CD4-positive, alpha-beta T cell treated with Interferon alpha-2 for 1 hour (primary cell): ENCODE data around the gene GLDN.

Source experiments
- DNase-seq, 2 donors: peaks; one replicate each; pipeline ENCODE4 v3.0.0-alpha.2; 2020 to 2022

The GLDN gene

GRCh38 chr15:51341366-51342226, at the start of gene GLDN:
TSS of gene GLDN (plus strand) at chr15:51341655. CDS start at chr15:51341685, 30 bp downstream.
- DNase-seq = no peak

DNA sequence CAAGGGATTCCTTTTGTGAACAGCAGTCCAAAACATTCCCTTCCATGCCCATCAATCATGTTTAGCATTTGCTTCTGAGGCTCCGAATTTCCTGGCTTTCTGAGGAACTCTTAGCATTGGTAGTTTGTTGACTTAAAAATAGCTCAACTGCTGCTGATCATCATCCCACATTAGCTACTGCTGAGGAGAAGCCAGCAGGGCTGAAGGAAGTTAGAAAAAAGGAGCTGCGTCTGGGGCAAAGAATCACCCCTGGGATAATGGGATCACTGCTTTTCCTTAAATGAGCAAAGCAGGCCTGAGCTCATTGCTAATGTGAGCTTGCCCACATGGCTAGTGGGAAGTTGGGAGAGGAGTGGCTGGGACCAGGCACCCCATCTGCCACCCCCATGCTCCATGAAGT, 42.8 kb upstream of the GLDN start:
- DNase-seq = no peak

GRCh38 chr15:51299187-51300015, 42.1 kb upstream of the GLDN start:
- DNase-seq = no peak

GRCh38 chr15:51302480-51302879, 39.0 kb upstream of the GLDN start:
- no peak for DNase-seq

- DNase-seq = no peak
Measured at GRCh38 chr15:51303462-51303980, 37.9 kb upstream of the GLDN start.

GRCh38 chr15:51307325-51307724, 34.1 kb upstream of the GLDN start:
- DNase-seq = no peak

GRCh38 chr15:51307811-51308210, 33.6 kb upstream of the GLDN start:
- no peak for DNase-seq

DNA sequence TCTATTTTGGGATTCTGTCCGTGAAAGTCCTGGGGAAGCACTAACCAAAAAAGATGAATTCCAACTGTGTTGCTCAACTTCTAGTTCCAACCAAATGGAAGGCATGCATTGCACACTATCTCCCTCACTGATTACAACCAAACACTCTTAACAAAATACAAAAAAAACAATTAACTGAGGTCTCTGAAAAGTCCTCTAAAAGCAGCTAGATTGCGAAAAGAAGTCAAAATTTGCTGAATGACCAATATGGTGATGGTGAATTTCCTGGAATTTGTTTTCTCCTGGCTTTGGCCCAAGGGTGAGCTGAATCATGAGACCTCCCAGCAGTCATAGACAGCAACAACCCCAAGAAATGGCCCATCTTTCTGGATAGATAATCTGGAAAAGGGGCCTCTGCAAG, 31.4 kb upstream of the GLDN start:
- DNase-seq = no peak

DNA sequence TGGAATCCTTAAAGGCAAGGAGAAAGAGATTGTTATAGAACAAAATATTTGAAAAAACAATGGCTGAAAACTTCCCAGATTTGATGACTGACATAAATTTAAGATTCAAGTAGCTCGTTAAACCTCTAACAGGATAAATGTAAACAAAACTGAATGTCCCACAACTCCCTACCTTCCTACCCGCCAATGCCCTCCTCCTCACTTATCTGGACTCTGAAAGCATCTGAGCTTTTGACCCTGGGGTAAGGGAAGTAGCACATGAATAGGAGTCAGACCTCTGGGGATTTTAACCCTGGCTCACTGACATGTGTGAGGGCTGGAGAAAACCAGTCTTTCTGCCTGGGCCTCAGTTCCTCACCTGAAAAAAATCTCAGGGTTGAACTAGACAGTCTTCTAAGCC, 29.9 kb upstream of the GLDN start:
- no peak for DNase-seq

GRCh38 chr15:51312166-51313073, 29.0 kb upstream of the GLDN start:
- DNase-seq = no peak

GRCh38 chr15:51313074-51313393, 28.4 kb upstream of the GLDN start:
- DNase-seq = no peak

- DNase-seq = no peak
Measured at GRCh38 chr15:51313644-51314280, 27.7 kb upstream of the GLDN start.

DNA sequence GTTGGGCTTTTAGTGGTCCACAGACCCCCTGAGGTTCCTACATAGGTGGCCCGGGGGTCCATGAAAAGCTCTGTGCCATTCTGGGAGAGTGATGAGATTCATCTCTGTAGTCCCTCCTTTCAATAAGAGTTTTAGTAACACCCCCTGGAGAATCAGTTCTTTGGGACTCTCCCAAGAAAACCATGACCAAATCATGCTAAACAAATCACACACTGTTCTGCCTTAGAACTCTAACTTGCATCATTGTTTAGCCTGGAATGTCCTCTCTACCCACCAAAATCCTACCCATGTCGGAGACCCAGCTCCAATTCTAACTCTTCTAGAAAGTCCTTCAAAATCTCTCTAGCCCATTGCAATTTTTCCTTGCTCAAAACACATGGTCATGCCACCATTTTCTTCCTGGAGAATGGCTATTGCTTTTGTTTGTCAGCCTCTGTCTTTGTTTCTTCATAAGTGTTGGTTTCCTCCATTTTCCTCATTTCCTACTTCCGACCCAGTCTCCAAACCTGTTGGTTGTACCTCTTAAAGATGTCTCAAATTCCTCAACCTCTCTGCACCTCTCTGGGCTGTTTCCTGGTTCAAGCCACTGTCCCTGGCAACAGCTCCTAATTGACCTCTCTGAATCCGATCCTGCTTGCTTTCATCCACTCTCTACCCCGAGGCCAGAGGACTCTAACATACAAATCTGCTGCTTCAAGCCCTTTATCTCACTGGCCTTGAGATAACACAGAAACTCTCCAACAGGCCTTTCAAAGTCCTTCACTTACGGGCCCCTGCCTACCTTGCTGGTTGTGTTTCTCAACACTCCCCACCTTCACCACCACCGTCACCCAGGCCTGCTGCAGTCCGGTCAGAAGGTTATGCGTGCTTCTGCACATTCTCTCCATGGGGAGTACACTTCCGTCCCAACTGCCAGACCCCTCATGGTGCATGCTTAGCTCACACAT, 26.8 kb upstream of the GLDN start:
- no peak for DNase-seq

DNA sequence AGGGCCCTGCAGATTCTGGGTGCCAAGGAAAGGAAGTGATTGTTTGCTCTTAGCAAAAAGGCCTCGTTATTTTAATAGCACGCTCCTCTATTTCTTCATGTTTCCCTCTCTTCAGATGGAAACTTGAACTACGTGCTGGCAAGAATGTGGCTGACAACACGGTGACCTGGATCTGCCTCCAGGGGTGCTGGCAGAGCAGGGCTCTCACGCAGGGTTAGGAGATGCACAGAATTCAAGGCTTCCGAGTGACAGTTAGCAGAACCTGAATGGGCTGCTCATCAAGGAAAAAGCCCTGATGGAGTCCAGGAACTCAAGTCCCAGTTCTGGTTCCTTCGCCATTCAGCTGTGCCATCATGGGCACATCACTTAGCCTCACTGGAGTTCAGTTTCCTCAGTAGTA, 25.7 kb upstream of the GLDN start:
- no peak for DNase-seq

GRCh38 chr15:51316636-51317035, 24.8 kb upstream of the GLDN start:
- no peak for DNase-seq

DNA sequence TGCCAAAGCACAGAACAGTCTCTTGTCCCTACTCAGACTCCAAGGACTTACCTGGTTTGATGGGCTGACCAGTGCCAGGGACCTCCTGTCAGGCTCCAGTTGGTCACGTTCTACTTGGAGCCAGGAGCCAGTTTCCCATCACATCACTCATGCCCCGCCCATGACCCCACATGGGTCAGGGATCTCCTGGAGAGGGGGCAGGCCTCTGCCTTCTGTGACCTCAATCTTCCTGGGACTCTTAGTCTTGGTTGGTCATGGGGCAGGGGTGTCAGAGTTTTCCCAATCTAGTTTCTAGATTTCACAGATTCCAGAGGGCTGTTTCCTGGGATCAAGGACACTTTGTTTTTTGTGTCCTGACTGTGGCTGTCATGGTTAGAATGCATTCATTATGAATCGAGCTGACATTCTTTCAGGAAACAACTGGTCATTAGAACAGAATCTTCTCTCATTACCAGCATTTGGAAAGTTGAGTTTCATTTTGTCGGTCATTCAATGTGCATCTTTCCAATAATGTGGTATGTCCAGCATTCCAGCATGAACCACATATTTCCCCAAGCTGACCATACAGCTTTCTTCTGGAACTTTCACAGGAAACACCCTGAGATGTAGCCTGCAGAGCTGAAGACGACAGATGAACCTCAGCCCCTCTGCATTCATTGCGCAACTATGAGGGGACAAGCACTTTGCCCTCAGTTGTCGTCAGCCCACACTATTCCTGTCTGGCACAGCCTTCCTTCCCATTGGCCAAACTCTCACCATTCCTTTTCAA, 22.9 kb upstream of the GLDN start:
- DNase-seq = no peak

DNA sequence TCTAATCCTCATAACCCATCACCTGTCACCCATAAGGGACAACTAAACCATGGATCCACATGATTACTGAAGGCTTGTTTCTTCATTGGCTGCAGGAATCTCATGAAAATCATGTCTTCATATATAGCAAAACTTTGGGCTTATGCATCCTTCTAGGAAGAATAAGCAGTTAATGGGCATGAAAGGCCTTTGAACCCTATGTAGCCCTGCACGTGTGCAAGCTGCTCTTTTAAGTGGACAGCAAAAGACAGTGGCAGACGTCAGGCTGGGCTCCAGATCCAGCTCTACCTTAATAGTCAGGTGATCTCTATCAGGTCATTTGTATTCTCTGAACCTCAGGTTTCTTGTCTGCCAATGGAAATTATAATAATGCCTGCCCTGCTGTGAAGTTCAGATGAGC, 21.9 kb upstream of the GLDN start:
- DNase-seq = no peak

GRCh38 chr15:51320843-51321242, 20.6 kb upstream of the GLDN start:
- DNase-seq = no peak

- DNase-seq = no peak
Measured at GRCh38 chr15:51321316-51321715, 20.1 kb upstream of the GLDN start.

GRCh38 chr15:51322621-51323296, 18.7 kb upstream of the GLDN start:
- DNase-seq = no peak
